Frontal cortex (tissue), 4 donors: ENCODE results near the gene SDF4. TPM values are rescaled to one million over a fixed set of nuclear protein-coding genes. Genes with fewer than 3 reads are reported as not detected.
A peak's percentile ranks its signal among the peaks of the same experiment; 100 is the strongest.
"Not testable (repeated sequence)": the region's sequence is repeated elsewhere in the genome, so short reads cannot be mapped to it uniquely, and the experiment has no call there.

Experiments used
- DNase-seq, 2 donors: peaks; one replicate each; pipeline ENCODE4 v3.0.0; 2012; ENCODE audit warnings: low spot score in 2 of 2
- FAIRE-seq: peaks from 2 replicates; lab custom pipeline; 2012; peaks lifted over from hg19 to GRCh38; lab: Jason Lieb, UNC
- total RNA-seq: library from RNA; depleted of rRNA; stranded (reverse); fragments of >200 nt; gene quantifications from one replicate; pipeline ENCODE4 v1.2.3, GENCODE V29; 2014
- donor health status: control.
- donor health status: control.
- donor health status: control.

SDF4 gene
- total RNA-seq, 1 donor from 2014 or later: 22.8 TPM

- FAIRE-seq (no peak), DNase-seq (no peak)
Measured at GRCh38 chr1:1202831-1203560, 28.8 kb downstream of the SDF4 start.

- FAIRE-seq (no peak), DNase-seq (peak in 1 of 2 donors; percentile 96)
Measured at GRCh38 chr1:1200876-1201810, 30.7 kb downstream of the SDF4 start.

GRCh38 chr1:1199961-1200875 lies 31.6 kb downstream of the SDF4 start:
- FAIRE-seq: no peak
- no peak for DNase-seq

GRCh38 chr1:1199141-1199960 lies 32.5 kb downstream of the SDF4 start:
- no peak for FAIRE-seq
- DNase-seq: no peak

GRCh38 chr1:1198423-1199140 lies 33.2 kb downstream of the SDF4 start:
- FAIRE-seq: no peak
- DNase-seq: no peak

- FAIRE-seq (no peak), DNase-seq (no peak)
Measured at GRCh38 chr1:1197551-1198422, 34.0 kb downstream of the SDF4 start.

- no peak for FAIRE-seq
- DNase-seq: no peak
Measured at GRCh38 chr1:1197188-1197500, 34.7 kb downstream of the SDF4 start.

- no peak for DNase-seq
- no peak for FAIRE-seq
Measured at GRCh38 chr1:1196431-1197187, 35.2 kb downstream of the SDF4 start.

GRCh38 chr1:1195726-1196125 lies 36.1 kb downstream of the SDF4 start:
- FAIRE-seq, DNase-seq: not testable (repeated sequence)

GRCh38 chr1:1194723-1195122 lies 37.1 kb downstream of the SDF4 start:
- FAIRE-seq (no peak), DNase-seq (no peak)

GRCh38 chr1:1191734-1192133 lies 40.1 kb downstream of the SDF4 start:
- DNase-seq: no peak
- FAIRE-seq: no peak

GRCh38 chr1:1189111-1189510 lies 42.7 kb downstream of the SDF4 start:
- DNase-seq (no peak), FAIRE-seq (no peak)

- FAIRE-seq (no peak), DNase-seq (no peak)
Measured at GRCh38 chr1:1187938-1188337, 43.9 kb downstream of the SDF4 start.

- no peak for DNase-seq
- FAIRE-seq: no peak
Measured at GRCh38 chr1:1185101-1185765, 46.6 kb downstream of the SDF4 start.

GRCh38 chr1:1183833-1184775 lies 47.7 kb downstream of the SDF4 start:
- no peak for DNase-seq
- no peak for FAIRE-seq
